HepG2 (cell line): ENCODE data around the gene MAPK14. TPM values are rescaled to one million over a fixed set of nuclear protein-coding genes. Genes with fewer than 3 reads are reported as not detected.
A peak's percentile ranks its signal among the peaks of the same experiment; 100 is the strongest.

Experiments
- ATAC-seq: fragments of 200-7000 bp; cut with Tn5 transposase; 3 replicates; pipeline ENCODE4 v1.9.1; 2020; ENCODE audit warnings: mild to moderate bottlenecking, moderate library complexity
- BruUV-seq: library from RNA; stranded (reverse); fragments of 400-500 nt; replicated peaks from 2 replicates; lab custom pipeline; 2021; lab: Mats Ljungman, UMichigan
- CTCF ChIA-PET: fragments of 300-600 bp; formaldehyde crosslinking; extraction: SDS; loops from one replicate; lab custom pipeline; 2021; ENCODE audit warnings: low total read pairs, inconsistent platforms, low intra/inter-chr PET ratio; lab: Yijun Ruan, JAX
- POLR2A ChIA-PET: fragments of 350-600 bp; sonication (Branson Sonifier 250); formaldehyde crosslinking; loops from one replicate; lab custom pipeline; 2020; ENCODE audit warnings: antibody characterized with exemption, inconsistent platforms; lab: Yijun Ruan, JAX
- DNase-seq: peaks from one replicate; pipeline ENCODE4 v3.0.0-alpha.2; 2015; ENCODE audit warnings: low spot score
- FAIRE-seq: peaks from 3 replicates; lab custom pipeline; 2011; peaks lifted over from hg19 to GRCh38; lab: Jason Lieb, UNC
- H2AFZ ChIP-seq: one replicate; pipeline ENCODE4 v1.6.1; 2011; ENCODE audit warnings: low read length, inconsistent platforms
- H3K27ac ChIP-seq: fragments of 300-600 bp; 3 replicates; pipeline ENCODE4 v1.8.0; 2011; ENCODE audit warnings: mixed run types, mild to moderate bottlenecking, mixed read lengths, low read length, inconsistent platforms; ENCODE audit not compliant: insufficient read depth; ENCODE audit errors: extremely low read length
- H3K27me3 ChIP-seq, 2 experiments: fragments of 200-600 bp in 1 of 2; 2 replicates in 1 of 2; 3 replicates in 1 of 2; pipeline versions ENCODE4 v1.6.0 to v1.8.0; 2011; ENCODE audit warnings: low read length in 2 of 2, mild to moderate bottlenecking in 2 of 2, moderate library complexity in 2 of 2, inconsistent platforms in 1 of 2; ENCODE audit not compliant: insufficient read depth in 2 of 2, control insufficient read depth in 1 of 2
- H3K36me3 ChIP-seq, 2 experiments: fragments of 200-600 bp in 1 of 2; replicated peaks in 1 of 2; 2 replicates in 1 of 2; 3 replicates in 1 of 2; pipeline versions ENCODE4 v1.5.1 to v1.8.0; 2011; ENCODE audit warnings: low read length in 2 of 2, inconsistent platforms in 1 of 2; ENCODE audit not compliant: insufficient read depth in 2 of 2, control insufficient read depth in 1 of 2
- H3K4me1 ChIP-seq: 2 replicates; pipeline ENCODE4 v1.5.1; 2012; ENCODE audit warnings: low read length, inconsistent platforms; ENCODE audit not compliant: insufficient read depth
- H3K4me2 ChIP-seq: 2 replicates; pipeline ENCODE4 v1.6.0; 2011; ENCODE audit warnings: low read depth, low read length, inconsistent platforms
- H3K4me3 ChIP-seq, 3 experiments: fragments of 200-600 bp in 1 of 3; sonication (generic), shearing (Covaris generic) in 1 of 3; replicated peaks in 1 of 3; 2 replicates each; pipeline ENCODE4 v1.5.1; 2011 to 2016; ENCODE audit warnings: low read length in 3 of 3, inconsistent platforms in 2 of 3, low read depth in 2 of 3, mild to moderate bottlenecking in 2 of 3, control low read depth in 1 of 3, mixed read lengths in 1 of 3; ENCODE audit not compliant: insufficient read depth in 1 of 3
- H3K79me2 ChIP-seq: one replicate; pipeline ENCODE4 v1.6.1; 2011; ENCODE audit warnings: low read length, inconsistent platforms; ENCODE audit not compliant: insufficient read depth
- H3K9ac ChIP-seq: 2 replicates; pipeline ENCODE4 v1.6.0; 2011; ENCODE audit warnings: mild to moderate bottlenecking, low read depth, low read length, inconsistent platforms; ENCODE audit not compliant: insufficient read depth
- H3K9me3 ChIP-seq: 2 replicates; pipeline ENCODE4 v1.5.1; 2012; ENCODE audit warnings: mild to moderate bottlenecking, low read length
- H4K20me1 ChIP-seq: 2 replicates; pipeline ENCODE4 v1.6.0; 2011; ENCODE audit warnings: inconsistent platforms, mild to moderate bottlenecking, low read length, moderate library complexity; ENCODE audit not compliant: insufficient read depth
- ATF7 ChIP-seq, 2 experiments: fragments of 450-650 bp in 1 of 2; sonication (generic) in 1 of 2; formaldehyde crosslinking in 1 of 2; IDR thresholded peaks; 2 replicates each; pipeline versions ENCODE4 v1.4.0 to v1.6.1; 2016 to 2020; ENCODE audit warnings: antibody characterized with exemption in 1 of 2, mild to moderate bottlenecking in 1 of 2, missing genetic modification reagents in 1 of 2
- FOSL1 ChIP-seq: sonication (generic); formaldehyde crosslinking; IDR thresholded peaks from 2 replicates; pipeline ENCODE4 v1.9.0; 2021; ENCODE audit warnings: missing genetic modification reagents, borderline replicate concordance
- HOXA3 ChIP-seq: sonication (generic); formaldehyde crosslinking; IDR thresholded peaks from 2 replicates; pipeline ENCODE4 v1.5.0; 2020; ENCODE audit warnings: missing genetic modification reagents
- SSRP1 ChIP-seq: IDR thresholded peaks from 2 replicates; pipeline ENCODE4 v1.6.1; 2016; ENCODE audit warnings: control low read depth
- ZNF160 ChIP-seq: sonication (generic); formaldehyde crosslinking; IDR thresholded peaks from 2 replicates; pipeline ENCODE4 v1.8.0; 2022; ENCODE audit warnings: mild to moderate bottlenecking, inconsistent platforms, missing genetic modification reagents
- ZNF564 ChIP-seq: sonication (generic); formaldehyde crosslinking; IDR thresholded peaks from 2 replicates; pipeline ENCODE4 v1.8.1; 2023; ENCODE audit warnings: mild to moderate bottlenecking, missing genetic modification reagents
- WGBS: methylation state at CpG from one replicate; pipeline ENCODE4 v1.1.6; 2017; ENCODE audit warnings: low lambda C conversion rate; 5-methylcytosine and 5-hydroxymethylcytosine counted together
- in situ Hi-C: cut with HindIII; loops from 2 replicates; pipeline ENCODE4 v1.10.0; 2017; ENCODE audit warnings: low pct_unique_long_range_greater_than_20kb; ENCODE audit not compliant: extremely low pct_ligation_motif_present
- intact Hi-C: fragments of 100-400 bp; cut with micrococcal nuclease; formaldehyde crosslinking; loops from one replicate; pipeline ENCODE4 v1.10.0; 2022; ENCODE audit not compliant: unreplicated experiment
- polyA plus RNA-seq, 8 experiments: library from polyadenylated mRNA; depleted of rRNA in 3 of 8; stranded (reverse) in 7 of 8; unstranded in 1 of 8; fragments of >200 nt; fragmentation: Illumina TruSeq in 4 of 8; extraction: Trizol in 4 of 8; gene quantifications; 2 replicates each; pipeline versions ENCODE4 v1.2.1 to v1.2.3, GENCODE V29; 2011 to 2016; ENCODE audit warnings: low read depth in 4 of 8, missing spikeins in 1 of 8, mixed read lengths in 1 of 8; ENCODE audit not compliant: insufficient read depth in 1 of 8
- total RNA-seq, 5 experiments: library from RNA; depleted of rRNA; stranded (reverse); fragments of >200 nt; fragmentation: Illumina TruSeq; extraction: Trizol; gene quantifications; 2 replicates each; pipeline ENCODE4 v1.2.3, GENCODE V29; 2016; ENCODE audit warnings: low read depth in 1 of 5

MAPK14 gene
- total and polyA plus RNA-seq, 2 of the 13 experiments (the other 11 are each of a cell fraction or from before 2014, with no cell fraction given): 66.3 to 67.3 TPM

DNA sequence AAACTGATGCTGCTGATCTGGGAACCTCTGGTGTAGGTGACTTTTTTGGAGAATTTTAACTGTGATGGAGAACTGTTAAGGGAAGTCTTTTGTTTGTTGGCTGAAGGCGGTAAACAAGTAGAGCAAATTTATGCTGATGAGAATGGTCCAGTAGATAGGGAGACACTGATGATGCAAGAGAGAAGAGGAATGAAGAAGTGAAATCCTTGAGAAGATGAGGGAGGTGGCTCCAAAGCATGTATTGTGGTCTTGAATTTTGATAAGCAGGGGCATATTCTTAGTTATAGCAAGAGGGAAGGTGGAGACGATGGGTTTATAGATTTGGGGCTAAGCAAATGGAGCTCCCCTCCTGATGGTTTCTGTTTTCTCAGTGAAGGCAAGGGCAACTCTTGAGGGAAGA lies 22.0 kb downstream of the MAPK14 start:
- Histone ChIP-seq H3K27ac (no peak overlapping the region), H3K36me3 (peaks cover 1 to 24% of the 10 kb centered on the region in 2 experiments; a peak in 3 of 5 replicates), H3K27me3 (no peaks in the 10 kb centered on the region), H2AFZ (no peak overlapping the region), H3K4me2 (no peak overlapping the region), H3K4me1 (0 out of 2 replicates have a peak, but pooled peaks cover 1% of the 10 kb centered on the region), H3K9ac (no peak overlapping the region), H3K4me3 (no peak overlapping the region), H3K9me3 (no peaks in the 10 kb centered on the region), H3K79me2 (peaks cover 87% of the 10 kb centered on the region), H4K20me1 (peaks cover 23% of the 10 kb centered on the region)
- POLR2A ChIA-PET: no interaction called here
- ATAC-seq: no peak
- no peak for TF ChIP-seq HOXA3 (CRISPR knock-in tag)
- TF ChIP-seq ATF7 (IDR thresholded peaks at IDR 0.05): peak; percentile 40
- no peak for TF ChIP-seq ATF7 (CRISPR knock-in tag; IDR thresholded peaks at IDR 0.05)
- CTCF ChIA-PET: no interaction called here
- intact Hi-C loops (no loop called here), in situ Hi-C loops (no loop called here)
- no TSS peak for BruUV-seq
- no peak for FAIRE-seq
- DNase-seq: no peak
- whole genome bisulfite sequencing: 99% methylated on average over 2 of the region's 2 CpGs

DNA sequence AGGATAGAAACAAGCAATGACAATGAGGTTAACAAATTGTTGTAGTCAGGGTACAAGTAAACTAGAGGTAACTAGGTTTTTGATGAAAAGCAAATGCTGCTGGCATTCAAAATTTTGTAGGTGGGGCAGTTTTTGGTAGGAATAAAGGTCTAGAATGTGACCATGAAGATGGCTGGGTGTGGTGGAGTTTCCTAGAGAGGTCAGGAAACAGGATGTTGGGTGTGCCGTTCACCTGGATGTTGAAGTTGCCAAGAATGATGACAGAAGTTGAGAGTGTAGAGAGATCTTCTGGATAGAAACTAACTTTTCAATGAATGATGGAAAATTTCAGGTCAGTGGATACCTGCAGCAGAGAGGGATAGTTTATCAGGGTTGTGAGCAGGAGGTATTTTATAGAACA lies 22.7 kb downstream of the MAPK14 start:
- CTCF ChIA-PET: no interaction called here
- POLR2A ChIA-PET: no interaction called here
- in situ Hi-C loops: no loop called here
- intact Hi-C loops: no loop called here
- H3K4me3 ChIP-seq: no peak overlapping the region
- 95% methylated on average over 1 of the region's 1 CpG for WGBS
- H3K27me3 ChIP-seq: no peaks in the 10 kb centered on the region
- peaks cover 87% of the 10 kb centered on the region for H3K79me2 ChIP-seq
- no peak overlapping the region for H2AFZ ChIP-seq
- H3K4me2 ChIP-seq: no peak overlapping the region
- FAIRE-seq (no peak), DNase-seq (no peak), ATAC-seq (no peak)
- peaks cover 1 to 30% of the 10 kb centered on the region in 2 experiments; a peak in 4 of 5 replicates for H3K36me3 ChIP-seq
- H3K4me1 ChIP-seq: 0 out of 2 replicates have a peak, but pooled peaks cover 6% of the 10 kb centered on the region
- no peak for TF ChIP-seq FOSL1 (CRISPR knock-in tag)
- TF ChIP-seq ZNF160 (CRISPR knock-in tag): no peak
- no peak for TF ChIP-seq SSRP1 (CRISPR knock-in tag)
- no peak for TF ChIP-seq ZNF564 (CRISPR knock-in tag)
- peaks cover 20% of the 10 kb centered on the region for H4K20me1 ChIP-seq
- H3K9ac ChIP-seq: no peak overlapping the region
- no peak overlapping the region for H3K27ac ChIP-seq
- no TSS peak for BruUV-seq
- H3K9me3 ChIP-seq: no peaks in the 10 kb centered on the region
